Colonic mucosa (tissue), 4 donors: ENCODE measurements around the gene RNF144A. TPM values are rescaled to one million over a fixed set of nuclear protein-coding genes. Genes with fewer than 3 reads are reported as not detected.

Experiments
- DNase-seq: peaks from one replicate; pipeline ENCODE4 v3.0.0-alpha.2; 2020
- H3K27ac ChIP-seq: fragments of 200-600 bp; one replicate; pipeline ENCODE4 v1.8.0; 2021
- H3K27me3 ChIP-seq: fragments of 200-600 bp; one replicate; pipeline ENCODE4 v1.8.0; 2021
- H3K36me3 ChIP-seq: fragments of 200-600 bp; one replicate; pipeline ENCODE4 v1.8.0; 2021
- H3K4me1 ChIP-seq: fragments of 200-600 bp; one replicate; pipeline ENCODE4 v1.8.0; 2021; ENCODE audit warnings: mild to moderate bottlenecking
- H3K4me3 ChIP-seq: fragments of 200-600 bp; one replicate; pipeline ENCODE4 v1.8.0; 2021
- H3K9ac ChIP-seq, 2 donors: one replicate each; pipeline ENCODE4 v1.7.0; 2013; ENCODE audit warnings: control low read depth in 2 of 2, low read depth in 2 of 2, low read length in 2 of 2
- H3K9me3 ChIP-seq: fragments of 200-600 bp; one replicate; pipeline ENCODE4 v1.8.0; 2021
- intact Hi-C: fragments of 100-400 bp; cut with DNase I; formaldehyde crosslinking; loops from one replicate; pipeline ENCODE4 v1.14.1; 2022
- total RNA-seq, 2 donors: library from RNA; stranded (reverse); fragmentation: NEBNext Ultra II Directional in 1 of 2; extraction: Animal tissue kit (Norgen Biotek cat#: 25700) in 1 of 2; gene quantifications; one replicate each; pipeline ENCODE4 v1.2.1, GENCODE V29; 2021
- TF ChIP-seq, protein P1 (sequence below): fragments of 200-600 bp; IDR thresholded peaks from one replicate; pipeline ENCODE4 v1.8.0; 2022; ENCODE audit warnings: antibody characterized with exemption, mild to moderate bottlenecking
- donor health status: healthy.
- donor health status: DM: no; HTN: no; CAD: no.
- donor health status: DM: no; HTN: no; CAD: no.

The RNF144A gene
- total RNA-seq, 2 donors from 2014 or later = 13.9 to 22.6 TPM

GRCh38 chr2:6960659-6961058 lies 43.4 kb downstream of the RNF144A start:
- Histone ChIP-seq H3K36me3 (no peaks in the 10 kb centered on the region), H3K4me1 (peaks cover 4% of the 10 kb centered on the region), H3K9ac (peak overlapping the region in 1 of 2 donors; percentile 2), H3K27ac (no peak overlapping the region), H3K27me3 (no peaks in the 10 kb centered on the region), H3K9me3 (no peaks in the 10 kb centered on the region), H3K4me3 (no peak overlapping the region)
- DNase-seq = peak; percentile 26
- intact Hi-C loops = no loop called here
- TF ChIP-seq, protein P1, sequence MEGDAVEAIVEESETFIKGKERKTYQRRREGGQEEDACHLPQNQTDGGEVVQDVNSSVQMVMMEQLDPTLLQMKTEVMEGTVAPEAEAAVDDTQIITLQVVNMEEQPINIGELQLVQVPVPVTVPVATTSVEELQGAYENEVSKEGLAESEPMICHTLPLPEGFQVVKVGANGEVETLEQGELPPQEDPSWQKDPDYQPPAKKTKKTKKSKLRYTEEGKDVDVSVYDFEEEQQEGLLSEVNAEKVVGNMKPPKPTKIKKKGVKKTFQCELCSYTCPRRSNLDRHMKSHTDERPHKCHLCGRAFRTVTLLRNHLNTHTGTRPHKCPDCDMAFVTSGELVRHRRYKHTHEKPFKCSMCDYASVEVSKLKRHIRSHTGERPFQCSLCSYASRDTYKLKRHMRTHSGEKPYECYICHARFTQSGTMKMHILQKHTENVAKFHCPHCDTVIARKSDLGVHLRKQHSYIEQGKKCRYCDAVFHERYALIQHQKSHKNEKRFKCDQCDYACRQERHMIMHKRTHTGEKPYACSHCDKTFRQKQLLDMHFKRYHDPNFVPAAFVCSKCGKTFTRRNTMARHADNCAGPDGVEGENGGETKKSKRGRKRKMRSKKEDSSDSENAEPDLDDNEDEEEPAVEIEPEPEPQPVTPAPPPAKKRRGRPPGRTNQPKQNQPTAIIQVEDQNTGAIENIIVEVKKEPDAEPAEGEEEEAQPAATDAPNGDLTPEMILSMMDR = no peak

DNA sequence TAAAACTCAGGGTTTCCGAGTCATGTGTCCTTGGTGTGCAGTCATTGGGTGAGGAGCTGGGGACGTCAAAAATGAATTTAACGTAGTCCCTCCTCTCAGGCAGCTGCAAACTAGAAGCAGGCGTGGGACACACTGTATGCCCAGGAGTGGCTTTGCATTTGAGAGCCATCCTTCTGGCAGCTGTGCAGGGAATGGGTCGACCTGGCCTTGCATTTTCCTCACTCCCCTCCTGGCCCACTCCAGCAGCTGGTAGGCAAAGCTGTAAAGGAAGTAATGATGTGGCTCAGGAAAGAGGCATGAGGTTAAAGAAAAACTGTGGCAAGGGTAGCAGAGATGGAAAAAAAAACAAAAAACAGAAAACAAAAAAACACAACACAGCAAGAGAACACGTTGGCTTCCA lies 46.5 kb downstream of the RNF144A start:
- no peak for DNase-seq
- Histone ChIP-seq H3K27ac (no peak overlapping the region), H3K4me3 (no peak overlapping the region), H3K9me3 (no peaks in the 10 kb centered on the region), H3K27me3 (no peaks in the 10 kb centered on the region), H3K36me3 (no peaks in the 10 kb centered on the region), H3K9ac (no peak overlapping the region), H3K4me1 (peaks cover 4% of the 10 kb centered on the region)
- TF ChIP-seq, protein P1 = no peak
- intact Hi-C loops = no loop called here

DNA sequence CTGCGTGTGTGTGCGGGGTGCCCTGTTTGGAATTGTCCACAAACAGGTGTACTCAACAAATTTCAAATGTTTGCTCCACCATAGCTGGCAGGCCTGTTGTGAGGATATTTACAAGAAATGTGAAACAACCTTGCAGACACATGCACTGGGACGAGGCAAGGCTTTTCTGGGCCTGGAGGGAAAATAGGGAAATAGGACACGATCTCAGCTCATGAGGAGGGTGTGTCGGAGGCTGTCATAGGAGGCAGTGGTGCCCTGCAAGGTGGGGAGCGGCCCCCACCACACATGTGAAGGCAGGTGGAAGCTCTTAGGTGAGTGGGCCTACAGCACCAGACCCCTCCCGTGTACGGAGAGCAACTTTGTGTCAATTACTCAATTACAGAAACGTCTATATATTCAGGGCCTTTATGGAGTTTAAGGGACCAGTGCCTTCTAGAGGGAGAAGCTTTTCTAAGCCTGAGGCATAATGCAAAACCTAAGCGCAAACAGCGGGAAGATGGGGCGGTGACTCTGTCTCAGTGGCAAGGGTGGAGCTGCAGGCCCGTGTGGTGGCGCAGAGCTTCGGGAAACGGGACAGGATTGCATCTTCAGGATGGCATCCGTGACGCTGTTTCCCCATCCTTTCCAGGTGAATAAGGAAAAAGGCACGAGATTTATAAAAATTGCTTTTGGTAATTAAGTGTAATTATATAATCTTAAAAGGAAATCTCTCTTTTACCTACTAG lies 48.0 kb downstream of the RNF144A start:
- H3K36me3 ChIP-seq = no peaks in the 10 kb centered on the region
- DNase-seq = no peak

GRCh38 chr2:6966446-6966940 lies 49.3 kb downstream of the RNF144A start:
- no peak overlapping the region for H3K9ac ChIP-seq
- H3K27ac ChIP-seq = no peak overlapping the region
- intact Hi-C loops = no loop called here
- H3K4me3 ChIP-seq = no peak overlapping the region
- H3K36me3 ChIP-seq = no peaks in the 10 kb centered on the region
- no peak for DNase-seq
- TF ChIP-seq, protein P1 = no peak
- no peaks in the 10 kb centered on the region for H3K27me3 ChIP-seq
- H3K9me3 ChIP-seq = no peaks in the 10 kb centered on the region
- no peaks in the 10 kb centered on the region for H3K4me1 ChIP-seq

More for the DNA sequence above, 48.0 kb downstream of the RNF144A start:
- no peaks in the 10 kb centered on the region for H3K9me3 ChIP-seq
- H3K4me3 ChIP-seq = no peak overlapping the region
- TF ChIP-seq, protein P1 = no peak
- H3K9ac ChIP-seq = no peak overlapping the region
- H3K27ac ChIP-seq = no peak overlapping the region
- H3K27me3 ChIP-seq = no peaks in the 10 kb centered on the region
- intact Hi-C loops = no loop called here
- peaks cover 4% of the 10 kb centered on the region for H3K4me1 ChIP-seq

DNA sequence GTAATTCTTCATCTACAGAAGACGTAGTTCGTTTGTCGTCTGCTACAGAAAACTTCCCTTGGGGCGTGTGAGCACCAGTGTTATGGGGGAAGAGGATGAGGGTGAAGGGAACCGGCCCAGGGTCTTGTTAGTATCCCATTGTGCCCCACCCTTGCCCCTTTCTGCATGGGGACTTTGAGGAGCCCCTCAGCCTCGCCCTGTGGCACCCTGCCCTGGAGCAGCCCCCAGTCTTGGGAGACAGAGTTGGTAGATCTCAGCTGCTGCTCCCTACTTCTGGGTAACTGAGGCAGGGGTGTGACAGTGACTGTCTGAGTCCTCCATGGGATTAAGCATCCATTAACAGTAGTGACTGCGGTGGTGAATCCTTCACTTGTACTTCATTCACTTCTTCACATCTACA lies 50.1 kb downstream of the RNF144A start:
- no peak overlapping the region for H3K9ac ChIP-seq
- intact Hi-C loops = no loop called here
- H3K27me3 ChIP-seq = no peaks in the 10 kb centered on the region
- no peak overlapping the region for H3K4me3 ChIP-seq
- TF ChIP-seq, protein P1 = no peak
- no peaks in the 10 kb centered on the region for H3K9me3 ChIP-seq
- H3K36me3 ChIP-seq = no peaks in the 10 kb centered on the region
- no peak for DNase-seq
- H3K4me1 ChIP-seq = no peaks in the 10 kb centered on the region
- no peak overlapping the region for H3K27ac ChIP-seq
